GM12801 (cell line): Measurements from ENCODE around the gene HYAL3.

Experiments used
- TF ChIP-seq, protein P1 (sequence below): IDR thresholded peaks from one replicate; pipeline ENCODE4 v1.5.1; 2011; ENCODE audit warnings: control low read depth; ENCODE audit not compliant: insufficient read length; ENCODE audit errors: extremely low read depth

Gene HYAL3

DNA sequence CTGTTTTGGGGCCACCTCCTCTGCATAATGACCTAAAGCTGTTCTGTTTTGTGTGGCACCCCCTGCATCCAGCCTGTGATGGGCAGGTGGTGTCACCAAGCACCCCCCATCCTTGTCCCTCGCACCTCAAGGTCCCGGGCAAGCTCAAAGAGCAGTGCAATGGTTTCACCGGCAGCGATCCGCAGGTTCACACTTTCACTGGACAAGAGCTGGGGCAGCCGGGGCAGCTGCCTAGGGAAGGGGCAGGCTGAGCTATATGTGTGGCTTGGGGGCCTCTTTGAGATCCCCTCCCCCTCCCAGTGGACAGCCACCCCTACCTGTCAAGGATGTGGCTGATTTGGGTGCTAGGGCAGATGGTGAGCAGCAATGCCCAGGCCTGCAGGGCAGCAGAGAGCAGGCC, 10.1 kb downstream of the HYAL3 start:
- TF ChIP-seq, protein P1, sequence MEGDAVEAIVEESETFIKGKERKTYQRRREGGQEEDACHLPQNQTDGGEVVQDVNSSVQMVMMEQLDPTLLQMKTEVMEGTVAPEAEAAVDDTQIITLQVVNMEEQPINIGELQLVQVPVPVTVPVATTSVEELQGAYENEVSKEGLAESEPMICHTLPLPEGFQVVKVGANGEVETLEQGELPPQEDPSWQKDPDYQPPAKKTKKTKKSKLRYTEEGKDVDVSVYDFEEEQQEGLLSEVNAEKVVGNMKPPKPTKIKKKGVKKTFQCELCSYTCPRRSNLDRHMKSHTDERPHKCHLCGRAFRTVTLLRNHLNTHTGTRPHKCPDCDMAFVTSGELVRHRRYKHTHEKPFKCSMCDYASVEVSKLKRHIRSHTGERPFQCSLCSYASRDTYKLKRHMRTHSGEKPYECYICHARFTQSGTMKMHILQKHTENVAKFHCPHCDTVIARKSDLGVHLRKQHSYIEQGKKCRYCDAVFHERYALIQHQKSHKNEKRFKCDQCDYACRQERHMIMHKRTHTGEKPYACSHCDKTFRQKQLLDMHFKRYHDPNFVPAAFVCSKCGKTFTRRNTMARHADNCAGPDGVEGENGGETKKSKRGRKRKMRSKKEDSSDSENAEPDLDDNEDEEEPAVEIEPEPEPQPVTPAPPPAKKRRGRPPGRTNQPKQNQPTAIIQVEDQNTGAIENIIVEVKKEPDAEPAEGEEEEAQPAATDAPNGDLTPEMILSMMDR = no peak

GRCh38 chr3:50288387-50289007, 10.7 kb downstream of the HYAL3 start:
- TF ChIP-seq, protein P1 = no peak

GRCh38 chr3:50287262-50287661, 11.9 kb downstream of the HYAL3 start:
- TF ChIP-seq, protein P1 = no peak

DNA sequence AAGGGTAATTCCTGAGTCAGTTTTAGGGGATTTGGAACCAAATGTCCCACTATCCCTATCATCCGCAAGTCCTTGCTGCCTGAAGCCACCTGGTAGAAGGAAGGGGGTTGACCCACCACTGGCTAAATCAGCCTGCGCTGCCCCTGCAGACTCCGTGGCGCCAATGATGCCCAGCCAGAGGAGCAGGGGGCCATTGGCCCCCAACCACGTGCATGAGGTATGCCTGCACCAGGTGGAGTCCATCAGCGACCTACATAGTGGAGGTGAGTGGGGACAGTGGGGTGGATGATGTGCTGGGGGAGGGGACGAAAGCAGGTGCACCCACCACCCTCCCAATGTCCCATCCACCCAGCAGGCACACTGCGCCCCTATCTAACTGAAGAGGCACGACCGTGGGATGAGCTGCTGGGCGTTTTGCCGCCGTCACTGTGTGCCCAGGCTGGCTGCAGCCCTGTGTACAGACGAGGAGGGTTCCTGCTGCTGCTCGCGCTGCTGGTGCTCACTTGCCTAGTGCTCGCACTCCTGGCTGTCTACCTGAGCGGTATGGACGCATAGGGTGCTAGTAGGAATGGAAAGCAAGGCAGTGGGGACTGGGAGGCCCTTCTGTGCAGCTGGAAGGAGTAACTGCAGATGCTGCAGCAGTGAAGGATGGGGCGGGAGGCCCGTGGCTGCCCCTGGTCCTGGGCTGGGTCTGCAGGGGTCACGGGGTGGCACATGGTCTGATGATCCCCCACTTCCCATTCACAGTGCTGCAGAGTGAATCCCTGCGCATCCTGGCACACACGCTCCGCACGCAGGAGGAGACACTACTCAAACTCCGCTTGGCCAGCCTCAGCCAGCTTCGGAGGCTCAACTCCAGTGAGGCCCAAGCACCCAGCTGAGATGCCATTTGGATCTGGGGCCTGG, 12.6 kb downstream of the HYAL3 start:
- TF ChIP-seq, protein P1 = no peak

DNA sequence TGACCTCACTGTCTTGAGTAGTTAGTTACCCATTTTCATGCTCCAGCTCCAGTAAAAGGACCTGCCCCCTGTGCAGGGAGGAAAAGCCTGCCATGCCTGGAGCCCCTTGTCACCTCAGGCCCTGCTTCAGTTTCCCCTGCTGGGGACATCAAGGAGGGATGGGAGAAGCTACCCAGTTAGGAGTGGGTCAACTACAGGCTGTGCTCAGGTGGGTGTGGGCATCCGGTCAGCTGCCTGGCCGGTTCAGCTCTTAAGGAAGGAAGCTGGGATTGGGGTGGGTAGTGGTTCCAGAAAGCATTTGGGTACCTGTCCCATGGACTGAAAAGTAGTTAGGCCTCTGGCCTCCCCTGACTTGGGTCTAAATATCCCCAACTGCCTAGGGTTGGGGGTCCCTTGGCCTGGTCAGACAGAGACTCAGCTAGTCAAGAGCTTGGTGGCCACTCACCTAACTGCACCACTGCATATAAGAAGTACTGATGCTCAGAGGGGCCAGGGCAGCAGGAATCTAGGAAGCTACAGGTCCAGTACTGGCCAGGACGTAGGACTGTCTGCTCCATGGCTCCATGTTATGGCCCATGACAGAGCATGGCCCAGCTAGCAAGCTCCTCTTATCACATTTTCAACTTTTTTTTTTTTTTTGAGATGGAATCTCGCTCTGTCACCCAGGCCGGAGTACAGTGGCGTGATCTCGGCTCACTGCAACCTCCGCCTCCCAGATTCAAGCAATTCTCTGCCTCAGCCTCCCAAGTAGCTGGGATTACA, 19.8 kb downstream of the HYAL3 start:
- TF ChIP-seq, protein P1 = no peak

DNA sequence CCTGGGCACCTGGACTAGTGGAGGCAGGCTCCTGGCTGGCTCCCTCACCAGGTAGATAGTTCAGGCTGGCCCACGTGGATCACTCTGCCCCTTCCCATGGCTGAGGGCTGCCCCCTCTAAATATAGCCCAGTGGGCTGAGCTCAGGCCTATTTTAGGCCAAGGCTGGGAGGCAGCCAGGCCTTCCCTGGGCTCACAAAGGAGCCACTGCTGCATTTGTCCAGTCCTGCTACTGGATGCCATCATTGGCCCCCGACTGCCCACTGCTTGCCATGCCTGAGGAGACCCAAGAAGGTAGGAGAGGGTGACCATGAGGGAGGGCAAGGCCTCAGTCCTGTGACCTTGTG, 20.4 kb downstream of the HYAL3 start, which contains the start of gene LSMEM2:
Gene LSMEM2, plus strand, starts transcription at position 208 of the 345 bp plus-strand sequence. Its CDS starts 27 bp downstream, at position 235.
- TF ChIP-seq, protein P1 = no peak
